Glutamatergic neuron (in vitro differentiated cells): ENCODE measurements around the gene LTBP3. TPM values are rescaled to one million over a fixed set of nuclear protein-coding genes. Genes with fewer than 3 reads are reported as not detected.

Experiments
- DNase-seq: peaks from one replicate; pipeline ENCODE4 v3.0.0; 2022
- H3K27ac Mint-ChIP-seq: one replicate; pipeline ENCODE4 v1.8.0; 2020; ENCODE audit warnings: mild to moderate bottlenecking, mixed read lengths, inconsistent platforms; ENCODE audit not compliant: unreplicated experiment
- H3K27me3 Mint-ChIP-seq: one replicate; pipeline ENCODE4 v1.8.0; 2020; ENCODE audit warnings: mild to moderate bottlenecking, moderate library complexity, mixed read lengths, inconsistent platforms; ENCODE audit not compliant: unreplicated experiment
- H3K36me3 Mint-ChIP-seq: one replicate; pipeline ENCODE4 v1.8.0; 2020; ENCODE audit warnings: mild to moderate bottlenecking, mixed read lengths, inconsistent platforms; ENCODE audit not compliant: unreplicated experiment
- H3K4me1 Mint-ChIP-seq: one replicate; pipeline ENCODE4 v1.8.0; 2020; ENCODE audit warnings: mild to moderate bottlenecking, low read depth, mixed read lengths, inconsistent platforms; ENCODE audit not compliant: unreplicated experiment
- H3K4me3 Mint-ChIP-seq: one replicate; pipeline ENCODE4 v1.8.0; 2020; ENCODE audit warnings: mild to moderate bottlenecking, mixed read lengths, inconsistent platforms; ENCODE audit not compliant: unreplicated experiment
- H3K9me3 Mint-ChIP-seq: one replicate; pipeline ENCODE4 v1.8.0; 2020; ENCODE audit warnings: mild to moderate bottlenecking, moderate library complexity, mixed read lengths, inconsistent platforms; ENCODE audit not compliant: unreplicated experiment
- CTCF ChIP-seq: fragments of 200-600 bp; sonication (generic); IDR thresholded peaks from one replicate; pipeline ENCODE4 v1.5.0; 2021; ENCODE audit not compliant: partially characterized antibody, unreplicated experiment
- total RNA-seq: library from RNA; stranded (reverse); fragmentation: NEBNext Ultra II Directional; extraction: Animal tissue kit (Norgen Biotek cat#: 25700); gene quantifications from one replicate; pipeline ENCODE4 v1.2.1, GENCODE V29; 2021; ENCODE audit not compliant: unreplicated experiment

LTBP3 gene
- total RNA-seq, 1 donor from 2014 or later: 2.5 TPM

GRCh38 chr11:65549096-65549495 lies 9.1 kb downstream of the LTBP3 start:
- H3K9me3 Mint-ChIP-seq: peaks cover 23% of the 10 kb centered on the region

GRCh38 chr11:65548395-65548794 lies 9.8 kb downstream of the LTBP3 start:
- Mint-ChIP-seq H3K4me3 (peak overlapping the region; percentile 58), H3K36me3 (no peaks in the 10 kb centered on the region), H3K27ac (no peak overlapping the region), H3K27me3 (peaks cover 44% of the 10 kb centered on the region), H3K9me3 (peaks cover 25% of the 10 kb centered on the region), H3K4me1 (peaks cover 11% of the 10 kb centered on the region)
- DNase-seq: no peak
- no peak for TF ChIP-seq CTCF

More at GRCh38 chr11:65549096-65549495, 9.1 kb downstream of the LTBP3 start:
- Mint-ChIP-seq H3K36me3 (no peaks in the 10 kb centered on the region), H3K27ac (no peak overlapping the region), H3K27me3 (peaks cover 39% of the 10 kb centered on the region), H3K4me1 (peaks cover 7% of the 10 kb centered on the region), H3K4me3 (no peak overlapping the region)
- no peak for DNase-seq
- TF ChIP-seq CTCF: no peak

GRCh38 chr11:65547446-65548125 lies 10.6 kb downstream of the LTBP3 start:
- Mint-ChIP-seq H3K27me3 (peaks cover 51% of the 10 kb centered on the region), H3K4me3 (peak overlapping the region; percentile 58), H3K27ac (no peak overlapping the region), H3K9me3 (peaks cover 24% of the 10 kb centered on the region), H3K36me3 (no peaks in the 10 kb centered on the region), H3K4me1 (peaks cover 11% of the 10 kb centered on the region)
- TF ChIP-seq CTCF: no peak
- no peak for DNase-seq

- Mint-ChIP-seq H3K4me3 (peak overlapping the region; percentile 68), H3K27ac (no peak overlapping the region), H3K4me1 (peaks cover 5% of the 10 kb centered on the region), H3K9me3 (peaks cover 19% of the 10 kb centered on the region), H3K27me3 (peaks cover 48% of the 10 kb centered on the region), H3K36me3 (no peaks in the 10 kb centered on the region)
- no peak for TF ChIP-seq CTCF
- peak; percentile 91 for DNase-seq
Measured at GRCh38 chr11:65546217-65546958, 11.8 kb downstream of the LTBP3 start.

GRCh38 chr11:65545853-65546216 lies 12.3 kb downstream of the LTBP3 start:
- no peak for DNase-seq
- Mint-ChIP-seq H3K9me3 (peaks cover 18% of the 10 kb centered on the region), H3K4me1 (peaks cover 5% of the 10 kb centered on the region), H3K36me3 (no peaks in the 10 kb centered on the region), H3K4me3 (peak overlapping the region; percentile 68), H3K27me3 (peaks cover 49% of the 10 kb centered on the region), H3K27ac (no peak overlapping the region)
- TF ChIP-seq CTCF: no peak
